HG03108 (cell line): ENCODE measurements around the gene HNRNPUL1.
"Not testable (repeated sequence)": the region's sequence is repeated elsewhere in the genome, so short reads cannot be mapped to it uniquely, and the experiment has no call there.

Source experiments
- ATAC-seq: cut with Tn5 transposase; IDR thresholded peaks from one replicate; pipeline ENCODE4 v1.9.1; 2021; ENCODE audit warnings: moderate library complexity; ENCODE audit not compliant: unreplicated experiment

The HNRNPUL1 gene

GRCh38 chr19:41263850-41264580 is at the start of gene HNRNPUL1:
Gene HNRNPUL1, plus strand, starts transcription at chr19:41264372. Its CDS starts 132 bp downstream, at chr19:41264504.
- peak; percentile 61 for ATAC-seq

GRCh38 chr19:41217741-41218140 is 46.4 kb upstream of the HNRNPUL1 start:
- no peak for ATAC-seq

GRCh38 chr19:41218249-41218614 is 45.9 kb upstream of the HNRNPUL1 start:
- ATAC-seq: no peak

- ATAC-seq: no peak
Observed at GRCh38 chr19:41218615-41219507, 45.3 kb upstream of the HNRNPUL1 start, which contains the start of gene AXL. Gene AXL, plus strand, starts transcription at chr19:41219223. Its CDS starts 170 bp downstream, at chr19:41219393.

- no peak for ATAC-seq
Observed at GRCh38 chr19:41219924-41220567, 44.1 kb upstream of the HNRNPUL1 start.

GRCh38 chr19:41220811-41221210 is 43.4 kb upstream of the HNRNPUL1 start:
- ATAC-seq: no peak

- no peak for ATAC-seq
Observed at GRCh38 chr19:41221514-41222205, 42.5 kb upstream of the HNRNPUL1 start.

GRCh38 chr19:41222240-41222639 is 41.9 kb upstream of the HNRNPUL1 start:
- no peak for ATAC-seq

GRCh38 chr19:41223431-41224234 is 40.5 kb upstream of the HNRNPUL1 start:
- ATAC-seq: no peak

- ATAC-seq: no peak
Observed at GRCh38 chr19:41224632-41225031, 39.5 kb upstream of the HNRNPUL1 start.

- ATAC-seq: no peak
Observed at GRCh38 chr19:41225238-41226052, 38.7 kb upstream of the HNRNPUL1 start.

GRCh38 chr19:41226053-41226873 is 37.9 kb upstream of the HNRNPUL1 start:
- no peak for ATAC-seq

GRCh38 chr19:41226874-41227390 is 37.2 kb upstream of the HNRNPUL1 start:
- no peak for ATAC-seq

GRCh38 chr19:41228486-41228885 is 35.7 kb upstream of the HNRNPUL1 start:
- ATAC-seq: no peak

- ATAC-seq: not testable (repeated sequence)
Observed at GRCh38 chr19:41229338-41229737, 34.8 kb upstream of the HNRNPUL1 start.

GRCh38 chr19:41230067-41230857 is 33.9 kb upstream of the HNRNPUL1 start:
- ATAC-seq: no peak

GRCh38 chr19:41232686-41233085 is 31.5 kb upstream of the HNRNPUL1 start:
- ATAC-seq: no peak
